GM19438 (cell line): ENCODE data around the gene MYOM1.
"Not testable (repeated sequence)": the region's sequence is repeated elsewhere in the genome, so short reads cannot be mapped to it uniquely, and the experiment has no call there.

Source experiments
- ATAC-seq: cut with Tn5 transposase; IDR thresholded peaks from one replicate; pipeline ENCODE4 v1.9.1; 2021; ENCODE audit warnings: low read depth; ENCODE audit not compliant: unreplicated experiment

MYOM1 gene

DNA sequence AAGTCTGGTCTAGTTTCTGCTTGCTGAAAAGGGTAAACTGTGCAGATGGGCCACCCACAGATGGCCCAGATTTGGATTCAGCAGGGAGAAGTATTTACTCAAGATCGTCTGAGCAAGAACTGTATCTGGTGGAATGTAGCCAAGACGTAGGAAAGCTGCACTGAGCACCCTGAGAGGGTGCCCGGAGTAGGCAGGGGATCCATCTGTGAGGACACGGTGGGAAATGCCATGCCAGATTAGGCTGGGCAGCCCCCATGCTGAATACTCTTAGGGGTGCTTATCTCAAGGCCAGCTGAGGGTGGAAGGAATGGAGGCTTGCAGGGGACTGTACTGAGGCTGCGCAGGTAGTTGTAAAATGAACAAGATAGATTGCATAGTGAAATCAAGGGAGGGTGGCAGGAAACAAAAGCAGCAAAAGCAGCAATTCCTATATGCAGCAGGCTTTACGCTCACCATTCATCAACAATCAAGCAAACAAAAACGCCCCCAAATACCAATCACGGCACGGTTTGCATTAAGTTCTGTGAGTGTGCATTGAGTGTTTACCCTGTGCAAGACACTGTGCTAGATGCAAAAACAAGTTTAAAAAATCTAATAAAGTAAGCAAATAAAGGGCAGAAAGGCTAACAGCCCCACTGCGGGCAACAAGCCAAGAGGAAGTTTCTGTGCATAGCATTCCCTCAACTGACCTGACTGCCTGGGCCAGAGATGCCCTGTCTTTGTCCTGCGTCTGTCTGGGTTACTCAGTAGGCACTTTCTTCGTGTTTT is 174.7 kb downstream of the MYOM1 start:
- ATAC-seq: no peak

GRCh38 chr18:3042379-3042778 is 177.4 kb downstream of the MYOM1 start:
- no peak for ATAC-seq

- ATAC-seq: no peak
Measured at GRCh38 chr18:3041843-3042242, 177.9 kb downstream of the MYOM1 start.

DNA sequence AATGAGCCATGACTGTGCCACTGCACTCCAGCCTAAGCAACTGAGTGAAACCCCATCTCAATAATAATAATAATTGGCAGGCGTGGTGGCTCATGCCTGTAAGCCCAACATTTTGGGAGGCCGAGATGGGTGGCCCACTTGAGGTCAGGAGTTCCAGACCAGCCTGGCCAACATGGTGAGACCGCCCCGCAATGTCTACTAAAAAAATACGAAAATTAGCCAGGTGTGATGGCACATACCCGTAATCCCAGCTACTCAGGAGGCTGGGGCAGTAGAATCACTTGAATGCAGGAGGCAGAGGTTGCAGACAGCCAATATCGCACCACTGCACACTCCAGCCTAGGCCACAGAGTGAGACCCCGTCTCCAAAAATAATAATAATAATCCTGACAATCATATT is 178.9 kb downstream of the MYOM1 start:
- ATAC-seq: no peak

- no peak for ATAC-seq
Measured at GRCh38 chr18:3040173-3040572, 179.6 kb downstream of the MYOM1 start.

GRCh38 chr18:3037423-3037915 is 182.3 kb downstream of the MYOM1 start:
- peak; percentile 99 for ATAC-seq

DNA sequence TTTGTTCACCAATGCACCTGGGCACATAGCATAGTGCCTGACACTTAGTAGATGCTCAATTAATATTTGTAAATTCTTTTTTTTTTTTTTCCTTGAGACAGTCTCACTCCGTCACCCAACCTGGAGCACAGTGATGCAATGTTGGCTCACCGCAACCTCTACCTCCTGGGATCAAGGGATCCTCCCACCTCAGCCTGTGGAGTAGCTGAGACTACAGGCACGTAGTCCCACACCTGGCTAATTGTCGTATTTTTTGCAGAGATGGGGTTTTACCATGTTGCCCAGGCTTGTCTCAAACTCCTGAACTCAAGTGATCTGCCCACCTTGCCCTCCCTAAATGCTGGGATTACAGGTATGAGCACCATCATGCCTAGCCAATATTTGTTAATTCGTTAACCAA is 183.7 kb downstream of the MYOM1 start:
- ATAC-seq: no peak

DNA sequence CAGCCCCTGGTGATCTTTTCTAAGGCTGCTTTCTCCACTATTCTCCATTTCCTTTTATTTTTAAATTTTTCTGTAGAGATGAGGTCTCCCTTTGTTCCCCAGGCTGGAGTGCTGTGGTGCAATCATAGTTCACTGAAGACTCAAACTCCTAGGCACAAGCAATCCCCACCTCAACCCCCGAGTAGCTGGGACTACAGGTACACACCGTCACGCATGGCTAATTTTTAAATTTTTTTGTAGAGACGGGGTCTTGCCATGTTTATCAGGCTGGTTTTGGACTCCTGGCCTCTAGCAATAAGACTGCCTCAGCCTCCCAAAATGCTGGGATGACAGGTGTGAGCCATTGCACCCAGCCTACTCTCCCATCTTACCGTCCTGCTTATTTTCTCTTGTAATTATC is 184.1 kb downstream of the MYOM1 start:
- ATAC-seq: no peak

- ATAC-seq: no peak
Measured at GRCh38 chr18:3032721-3033120, 187.0 kb downstream of the MYOM1 start.

DNA sequence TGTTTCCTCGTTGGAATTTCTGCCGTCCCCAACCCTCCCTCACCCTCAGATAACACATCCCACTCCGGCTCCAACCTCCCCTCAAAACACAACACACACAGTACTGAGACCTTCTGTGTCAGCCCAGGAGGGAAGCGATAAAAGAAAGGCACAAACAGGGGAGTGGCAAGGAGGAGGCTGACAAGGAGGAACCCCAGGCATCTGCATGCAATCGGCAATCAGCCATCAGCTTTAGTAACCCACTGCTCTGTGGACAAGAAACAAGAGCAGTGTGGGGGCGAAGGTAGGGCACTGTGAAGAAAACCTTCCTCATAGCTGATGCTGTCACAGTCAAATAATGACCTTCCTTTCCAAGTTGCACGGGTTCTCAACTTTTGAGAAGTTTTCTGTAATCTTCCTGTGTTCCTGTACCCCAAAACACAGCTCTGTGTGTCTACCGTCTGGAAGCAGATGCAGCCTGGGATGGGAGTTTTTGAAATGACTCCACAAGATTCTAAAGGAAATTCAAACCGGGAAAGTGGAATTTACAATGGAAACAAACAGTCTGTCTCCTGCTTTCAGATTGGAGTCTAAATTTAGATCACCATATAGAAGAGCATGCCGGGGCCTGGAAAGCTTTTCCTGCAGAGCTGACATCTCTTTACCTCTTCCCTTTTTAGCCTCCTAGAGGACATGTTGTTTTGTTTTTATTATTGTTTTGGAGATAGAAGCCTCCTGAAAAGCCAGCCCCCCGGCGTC is 190.4 kb downstream of the MYOM1 start:
- no peak for ATAC-seq

- not testable (repeated sequence) for ATAC-seq
Measured at GRCh38 chr18:3028115-3028514, 191.7 kb downstream of the MYOM1 start.

DNA sequence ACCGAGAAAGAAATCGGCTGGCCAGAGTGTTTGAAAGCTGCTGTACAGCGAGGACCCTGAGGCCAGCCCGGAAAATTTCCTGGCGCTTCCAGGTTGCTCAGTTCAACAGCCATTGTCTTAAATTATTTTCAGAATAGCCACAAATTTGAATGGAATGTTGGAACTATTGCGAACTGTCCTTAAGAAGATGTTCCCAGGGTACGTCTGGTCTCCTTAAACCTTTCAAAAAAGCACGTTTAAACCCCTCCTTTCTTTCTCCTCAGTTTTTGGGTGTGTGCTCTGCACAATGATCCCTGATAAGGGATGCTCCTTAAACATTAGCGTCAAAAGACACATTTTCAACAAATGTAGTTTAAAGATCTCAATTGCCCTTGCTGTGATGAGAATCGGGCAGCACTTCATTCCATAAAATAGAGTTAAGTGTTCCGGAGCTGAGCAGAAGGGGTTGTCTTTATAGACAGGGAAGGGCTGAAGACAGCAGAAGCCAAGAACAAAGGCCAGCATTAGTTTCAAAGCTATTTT is 192.3 kb downstream of the MYOM1 start:
- ATAC-seq: no peak

DNA sequence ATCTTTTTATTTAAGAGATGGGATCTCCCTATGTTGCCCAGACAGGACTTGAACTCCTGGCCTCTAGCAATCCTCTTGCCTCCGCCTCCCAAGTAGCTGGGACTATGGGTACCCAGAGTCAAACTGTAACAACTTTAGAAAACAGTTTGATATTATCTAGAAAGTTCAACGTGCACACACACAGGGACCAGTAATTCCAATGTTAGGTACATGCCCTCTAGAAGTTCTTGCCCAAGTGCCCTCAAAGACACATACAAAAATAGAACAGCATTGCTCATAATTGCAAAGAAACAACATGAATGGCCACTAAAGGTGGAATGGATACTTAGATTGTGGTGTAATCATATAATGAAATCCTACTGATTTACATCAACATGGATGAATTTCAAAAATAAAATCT is 194.2 kb downstream of the MYOM1 start:
- ATAC-seq: no peak

- not testable (repeated sequence) for ATAC-seq
Measured at GRCh38 chr18:3023603-3024002, 196.2 kb downstream of the MYOM1 start.
